Stimulated activated CD8-positive, alpha-beta memory T cell treated with anti-CD3 and anti-CD28 coated beads, Interleukin-7, amount 100 ng/mL, for 1 hour (primary cell): ENCODE results near the gene NTM.
"Not testable (repeated sequence)": the region's sequence is repeated elsewhere in the genome, so short reads cannot be mapped to it uniquely, and the experiment has no call there.

Experiments
- DNase-seq, 2 donors: peaks; one replicate each; pipeline ENCODE4 v3.0.0-alpha.2; 2020; ENCODE audit warnings: low read depth in 2 of 2

The NTM gene

GRCh38 chr11:131463649-131464425, 93.4 kb downstream of the NTM start:
- no peak for DNase-seq

GRCh38 chr11:131464461-131464860, 94.0 kb downstream of the NTM start:
- no peak for DNase-seq

- DNase-seq: no peak
Measured at GRCh38 chr11:131465039-131465438, 94.6 kb downstream of the NTM start.

- no peak for DNase-seq
Measured at GRCh38 chr11:131465746-131466145, 95.3 kb downstream of the NTM start.

- DNase-seq: no peak
Measured at GRCh38 chr11:131467645-131468394, 97.4 kb downstream of the NTM start.

GRCh38 chr11:131468565-131468964, 98.2 kb downstream of the NTM start:
- no peak for DNase-seq

GRCh38 chr11:131470216-131470925, 100.0 kb downstream of the NTM start:
- DNase-seq: no peak

- DNase-seq: no peak
Measured at GRCh38 chr11:131471976-131472375, 101.6 kb downstream of the NTM start.

GRCh38 chr11:131474947-131475346, 104.5 kb downstream of the NTM start:
- DNase-seq: no peak

GRCh38 chr11:131476266-131476665, 105.9 kb downstream of the NTM start:
- DNase-seq: no peak

GRCh38 chr11:131478341-131478740, 107.9 kb downstream of the NTM start:
- DNase-seq: no peak

GRCh38 chr11:131481303-131481702, 110.9 kb downstream of the NTM start:
- DNase-seq: no peak

GRCh38 chr11:131481971-131482370, 111.6 kb downstream of the NTM start:
- DNase-seq: no peak

GRCh38 chr11:131483453-131483852, 113.0 kb downstream of the NTM start:
- DNase-seq: no peak

- DNase-seq: no peak
Measured at GRCh38 chr11:131483877-131484276, 113.5 kb downstream of the NTM start.

- DNase-seq: no peak
Measured at GRCh38 chr11:131486100-131486499, 115.7 kb downstream of the NTM start.

- no peak for DNase-seq
Measured at GRCh38 chr11:131486937-131487635, 116.7 kb downstream of the NTM start.

- DNase-seq: no peak
Measured at GRCh38 chr11:131488238-131488637, 117.8 kb downstream of the NTM start.

GRCh38 chr11:131491503-131491902, 121.1 kb downstream of the NTM start:
- DNase-seq: no peak

GRCh38 chr11:131495423-131495822, 125.0 kb downstream of the NTM start:
- DNase-seq: no peak

GRCh38 chr11:131497686-131498085, 127.3 kb downstream of the NTM start:
- DNase-seq: not testable (repeated sequence)

GRCh38 chr11:131498631-131499160, 128.3 kb downstream of the NTM start:
- no peak for DNase-seq
